ENCODE data around the gene KCNJ14. TPM values are rescaled to one million over a fixed set of nuclear protein-coding genes. Genes with fewer than 3 reads are reported as not detected.

Gene KCNJ14
- polyA plus RNA-seq, 1 donor from 2014 or later, result 1.1 TPM

DNA sequence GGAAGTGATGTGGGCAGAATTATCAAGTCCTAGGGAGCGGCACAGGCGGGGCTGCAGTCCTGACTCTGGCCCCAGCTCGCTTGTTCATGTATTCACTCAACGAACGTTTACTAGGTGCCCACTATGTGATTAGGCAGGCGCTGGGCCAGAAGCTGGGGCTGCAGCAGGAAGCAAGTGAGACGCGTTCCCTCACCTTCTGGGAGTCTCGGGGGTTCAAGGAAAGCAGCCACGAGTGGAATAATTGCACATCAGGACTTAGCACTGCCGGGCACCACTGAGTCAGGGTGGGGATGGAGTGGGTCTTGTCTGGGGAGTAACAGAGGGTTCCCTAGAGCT is 58.7 kb downstream of the KCNJ14 start:
- H3F3A ChIP-seq (ENCODE audit: insufficient read depth, low read length, poor library complexity, severe bottlenecking), result no peaks in the 10 kb centered on the region
- peaks cover 10% of the 10 kb centered on the region for H3K79me2 ChIP-seq (replicated peaks; ENCODE audit: insufficient read depth, low read length)
- H3K9me2 ChIP-seq (ENCODE audit: insufficient read depth, low read length), result no peaks in the 10 kb centered on the region
- no peaks in the 10 kb centered on the region for H4K20me1 ChIP-seq (ENCODE audit: insufficient read depth)
- H3K27me3 ChIP-seq (ENCODE audit: insufficient read depth, low read depth, low read length), result no peaks in the 10 kb centered on the region
- H3K4me2 ChIP-seq (ENCODE audit: low read length), result no peak overlapping the region
- H3K27ac ChIP-seq (ENCODE audit: low read length), result peak overlapping the region; percentile 94
- no peaks in the 10 kb centered on the region for H3K9me3 ChIP-seq (ENCODE audit: low read length)
- TF ChIP-seq POLR2AphosphoS5 (IDR thresholded peaks at IDR 0.05), result no peak
- peak overlapping the region; percentile 94 for H3K9ac ChIP-seq (ENCODE audit: low read length)
- no peaks in the 10 kb centered on the region for H3K36me3 ChIP-seq (ENCODE audit: insufficient read depth, low read length)
- peak overlapping the region; percentile 98 for H2AFZ ChIP-seq (ENCODE audit: low read depth, low read length)
- H3K4me3 ChIP-seq (ENCODE audit: low read length), result peak overlapping the region; percentile 74

DNA sequence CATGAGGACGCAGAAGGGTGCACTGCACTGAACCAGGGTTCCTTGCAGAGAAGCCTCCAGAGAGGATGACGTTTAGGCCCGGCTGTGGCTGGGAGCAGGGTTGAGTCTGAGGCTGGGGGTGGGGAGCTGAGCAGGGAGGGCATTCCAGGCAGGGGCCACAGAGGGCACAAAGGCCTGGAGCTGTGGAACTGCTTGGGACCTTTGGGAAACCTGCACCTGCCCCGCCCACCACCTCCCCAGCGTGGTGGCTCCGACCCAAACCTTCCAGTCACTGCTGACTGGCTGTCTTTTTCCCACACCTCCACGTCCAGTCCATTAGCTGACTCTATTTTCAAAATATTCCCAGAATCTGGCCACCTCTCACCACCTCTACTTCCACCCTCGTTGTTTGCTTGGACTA is 61.2 kb downstream of the KCNJ14 start:
- TF ChIP-seq EP300 (conservative IDR thresholded peaks at IDR 0.05; ENCODE audit: poor library complexity, severe bottlenecking), result no peak
- no peak for TF ChIP-seq RAD21 (conservative IDR thresholded peaks at IDR 0.05)
- TF ChIP-seq, protein P1, sequence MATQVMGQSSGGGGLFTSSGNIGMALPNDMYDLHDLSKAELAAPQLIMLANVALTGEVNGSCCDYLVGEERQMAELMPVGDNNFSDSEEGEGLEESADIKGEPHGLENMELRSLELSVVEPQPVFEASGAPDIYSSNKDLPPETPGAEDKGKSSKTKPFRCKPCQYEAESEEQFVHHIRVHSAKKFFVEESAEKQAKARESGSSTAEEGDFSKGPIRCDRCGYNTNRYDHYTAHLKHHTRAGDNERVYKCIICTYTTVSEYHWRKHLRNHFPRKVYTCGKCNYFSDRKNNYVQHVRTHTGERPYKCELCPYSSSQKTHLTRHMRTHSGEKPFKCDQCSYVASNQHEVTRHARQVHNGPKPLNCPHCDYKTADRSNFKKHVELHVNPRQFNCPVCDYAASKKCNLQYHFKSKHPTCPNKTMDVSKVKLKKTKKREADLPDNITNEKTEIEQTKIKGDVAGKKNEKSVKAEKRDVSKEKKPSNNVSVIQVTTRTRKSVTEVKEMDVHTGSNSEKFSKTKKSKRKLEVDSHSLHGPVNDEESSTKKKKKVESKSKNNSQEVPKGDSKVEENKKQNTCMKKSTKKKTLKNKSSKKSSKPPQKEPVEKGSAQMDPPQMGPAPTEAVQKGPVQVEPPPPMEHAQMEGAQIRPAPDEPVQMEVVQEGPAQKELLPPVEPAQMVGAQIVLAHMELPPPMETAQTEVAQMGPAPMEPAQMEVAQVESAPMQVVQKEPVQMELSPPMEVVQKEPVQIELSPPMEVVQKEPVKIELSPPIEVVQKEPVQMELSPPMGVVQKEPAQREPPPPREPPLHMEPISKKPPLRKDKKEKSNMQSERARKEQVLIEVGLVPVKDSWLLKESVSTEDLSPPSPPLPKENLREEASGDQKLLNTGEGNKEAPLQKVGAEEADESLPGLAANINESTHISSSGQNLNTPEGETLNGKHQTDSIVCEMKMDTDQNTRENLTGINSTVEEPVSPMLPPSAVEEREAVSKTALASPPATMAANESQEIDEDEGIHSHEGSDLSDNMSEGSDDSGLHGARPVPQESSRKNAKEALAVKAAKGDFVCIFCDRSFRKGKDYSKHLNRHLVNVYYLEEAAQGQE (IDR thresholded peaks at IDR 0.05; ENCODE audit: borderline replicate concordance), result no peak
- no peak for TF ChIP-seq MXI1 (conservative IDR thresholded peaks at IDR 0.05; ENCODE audit: poor library complexity, severe bottlenecking)
- TF ChIP-seq, protein P2, sequence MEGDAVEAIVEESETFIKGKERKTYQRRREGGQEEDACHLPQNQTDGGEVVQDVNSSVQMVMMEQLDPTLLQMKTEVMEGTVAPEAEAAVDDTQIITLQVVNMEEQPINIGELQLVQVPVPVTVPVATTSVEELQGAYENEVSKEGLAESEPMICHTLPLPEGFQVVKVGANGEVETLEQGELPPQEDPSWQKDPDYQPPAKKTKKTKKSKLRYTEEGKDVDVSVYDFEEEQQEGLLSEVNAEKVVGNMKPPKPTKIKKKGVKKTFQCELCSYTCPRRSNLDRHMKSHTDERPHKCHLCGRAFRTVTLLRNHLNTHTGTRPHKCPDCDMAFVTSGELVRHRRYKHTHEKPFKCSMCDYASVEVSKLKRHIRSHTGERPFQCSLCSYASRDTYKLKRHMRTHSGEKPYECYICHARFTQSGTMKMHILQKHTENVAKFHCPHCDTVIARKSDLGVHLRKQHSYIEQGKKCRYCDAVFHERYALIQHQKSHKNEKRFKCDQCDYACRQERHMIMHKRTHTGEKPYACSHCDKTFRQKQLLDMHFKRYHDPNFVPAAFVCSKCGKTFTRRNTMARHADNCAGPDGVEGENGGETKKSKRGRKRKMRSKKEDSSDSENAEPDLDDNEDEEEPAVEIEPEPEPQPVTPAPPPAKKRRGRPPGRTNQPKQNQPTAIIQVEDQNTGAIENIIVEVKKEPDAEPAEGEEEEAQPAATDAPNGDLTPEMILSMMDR (IDR thresholded peaks at IDR 0.05; ENCODE audit: poor library complexity, severe bottlenecking), result no peak
- Histone ChIP-seq H3K27me3 (ENCODE audit: insufficient read depth, low read depth, low read length) (no peaks in the 10 kb centered on the region), H3K27ac (ENCODE audit: low read length) (no peak overlapping the region), H3K79me2 (replicated peaks; ENCODE audit: insufficient read depth, low read length) (no peaks in the 10 kb centered on the region), H3K9me3 (ENCODE audit: low read length) (no peaks in the 10 kb centered on the region), H4K20me1 (ENCODE audit: insufficient read depth) (no peaks in the 10 kb centered on the region), H2AFZ (ENCODE audit: low read depth, low read length) (no peak overlapping the region), H3F3A (ENCODE audit: insufficient read depth, low read length, poor library complexity, severe bottlenecking) (no peaks in the 10 kb centered on the region), H3K4me2 (ENCODE audit: low read length) (no peak overlapping the region), H3K9me2 (ENCODE audit: insufficient read depth, low read length) (no peaks in the 10 kb centered on the region), H3K9ac (ENCODE audit: low read length) (no peak overlapping the region), H3K36me3 (ENCODE audit: insufficient read depth, low read length) (no peaks in the 10 kb centered on the region), H3K4me3 (ENCODE audit: low read length) (no peak overlapping the region)

Other genes with a start within 250 kb of the KCNJ14 start
- 21.4 and 23.0 TPM in 2 replicates for gene CARD8, start 199.7 kb upstream of the KCNJ14 start, polyA plus RNA-seq
- gene ZNF114, start 185.5 kb upstream of the KCNJ14 start, polyA plus RNA-seq, result 1.6 and 4.4 TPM in 2 replicates
- gene EMP3, start 130.0 kb upstream of the KCNJ14 start, polyA plus RNA-seq, result not detected in 2 replicates
- 4.2 and 11.7 TPM in 2 replicates for gene TMEM143, start 91.6 kb upstream of the KCNJ14 start, polyA plus RNA-seq
- gene SYNGR4, start 91.2 kb upstream of the KCNJ14 start, polyA plus RNA-seq, result not detected in 2 replicates
- gene KDELR1, start 64.0 kb upstream of the KCNJ14 start, polyA plus RNA-seq, result 42.3 and 46.9 TPM in 2 replicates
- 1.8 and 2.8 TPM in 2 replicates for gene GRIN2D, start 61.9 kb upstream of the KCNJ14 start, polyA plus RNA-seq
- 10.6 and 11.8 TPM in 2 replicates for gene GRWD1, start 9.6 kb upstream of the KCNJ14 start, polyA plus RNA-seq
- gene CYTH2, start 13.8 kb downstream of the KCNJ14 start, polyA plus RNA-seq, result 314 and 397 TPM in 2 replicates
- gene LMTK3, start 56.3 kb downstream of the KCNJ14 start, polyA plus RNA-seq, result 8.1 and 17.1 TPM in 2 replicates
- not detected in 2 replicates for gene SULT2B1, start 96.6 kb downstream of the KCNJ14 start, polyA plus RNA-seq
- not detected in 2 replicates for gene SPACA4, start 151.2 kb downstream of the KCNJ14 start, polyA plus RNA-seq
- 0.73 and 1.2 TPM in 2 replicates for gene FAM83E, start 159.5 kb downstream of the KCNJ14 start, polyA plus RNA-seq
- 2,102 and 2,180 TPM in 2 replicates for gene RPL18, start 163.6 kb downstream of the KCNJ14 start, polyA plus RNA-seq
- gene SPHK2, start 163.9 kb downstream of the KCNJ14 start, polyA plus RNA-seq, result 22.6 and 32.6 TPM in 2 replicates
- gene DBP, start 181.8 kb downstream of the KCNJ14 start, polyA plus RNA-seq, result 1.0 and 3.6 TPM in 2 replicates
- gene CA11, start 190.6 kb downstream of the KCNJ14 start, polyA plus RNA-seq, result 105 and 108 TPM in 2 replicates
- 1.0 TPM in 1 of 2 replicates, not detected in the other for gene NTN5, start 217.4 kb downstream of the KCNJ14 start, polyA plus RNA-seq
- gene FUT2, start 240.4 kb downstream of the KCNJ14 start, polyA plus RNA-seq, result not detected in 2 replicates